Activated CD4-positive, alpha-beta T cell treated with anti-CD3 and anti-CD28 coated beads, Interleukin-2, amount 10 ng/mL, durations not matched to agents 7 days and 5 days (primary cell): Measurements from ENCODE around the gene SERINC2. TPM values are rescaled to one million over a fixed set of nuclear protein-coding genes. Genes with fewer than 3 reads are reported as not detected.
"Not testable (repeated sequence)": the region's sequence is repeated elsewhere in the genome, so short reads cannot be mapped to it uniquely, and the experiment has no call there.

ENCODE experiments used
- CTCF ChIA-PET: fragments of 350-600 bp; sonication (Branson Sonifier 250); formaldehyde crosslinking; loops from one replicate; lab custom pipeline; 2021; ENCODE audit warnings: antibody characterized with exemption; lab: Charles Lee
- POLR2A ChIA-PET: fragments of 350-600 bp; sonication (Branson Sonifier 250); formaldehyde crosslinking; loops from one replicate; lab custom pipeline; 2021; ENCODE audit warnings: antibody characterized with exemption; lab: Charles Lee
- DNase-seq: peaks from one replicate; pipeline ENCODE4 v3.0.0-alpha.2; 2020
- H3K27ac Mint-ChIP-seq: one replicate; pipeline ENCODE4 v1.8.0; 2021; ENCODE audit warnings: mild to moderate bottlenecking, moderate library complexity, mixed read lengths
- H3K27me3 Mint-ChIP-seq: one replicate; pipeline ENCODE4 v1.8.0; 2021; ENCODE audit warnings: mixed read lengths
- H3K36me3 Mint-ChIP-seq: one replicate; pipeline ENCODE4 v1.8.0; 2021; ENCODE audit warnings: low read depth, mixed read lengths
- H3K4me1 Mint-ChIP-seq: one replicate; pipeline ENCODE4 v1.8.0; 2021; ENCODE audit warnings: mixed read lengths
- H3K4me3 Mint-ChIP-seq: one replicate; pipeline ENCODE4 v1.8.0; 2021; ENCODE audit warnings: mild to moderate bottlenecking, moderate library complexity, mixed read lengths
- H3K9me3 Mint-ChIP-seq: one replicate; pipeline ENCODE4 v1.8.0; 2021; ENCODE audit warnings: mixed read lengths
- total RNA-seq, 2 experiments: library from RNA; stranded (reverse); gene quantifications; one replicate each; pipeline ENCODE4 v1.2.3, GENCODE V29; 2021

Gene SERINC2
- total RNA-seq, 2 experiments from 2014 or later = 0.20 TPM; not detected in 1

GRCh38 chr1:31474567-31474966 lies 61.6 kb downstream of the SERINC2 start:
- CTCF ChIA-PET = interaction anchor here (0.7 kb wide), 1 partner anchor 1105 kb away, joined by 6 read pairs; no protein-coding TSS in a partner anchor
- POLR2A ChIA-PET, DNase-seq, H3K36me3 Mint-ChIP-seq, H3K27ac Mint-ChIP-seq, H3K4me1 Mint-ChIP-seq, H3K4me3 Mint-ChIP-seq, H3K9me3 Mint-ChIP-seq: not testable (repeated sequence)
- H3K27me3 Mint-ChIP-seq = peaks cover 31% of the 10 kb centered on the region

- DNase-seq = no peak
- H3K9me3 Mint-ChIP-seq = no peaks in the 10 kb centered on the region
- CTCF ChIA-PET = interaction anchor here (1.2 kb wide), 1 partner anchor 24 kb away, joined by 3 read pairs; no protein-coding TSS in a partner anchor
- peaks cover 6% of the 10 kb centered on the region for H3K4me1 Mint-ChIP-seq
- H3K36me3 Mint-ChIP-seq = no peaks in the 10 kb centered on the region
- H3K27ac Mint-ChIP-seq = no peak overlapping the region
- POLR2A ChIA-PET = no interaction called here
- no peak overlapping the region for H3K4me3 Mint-ChIP-seq
- H3K27me3 Mint-ChIP-seq = peaks cover 25% of the 10 kb centered on the region
Measured at GRCh38 chr1:31476891-31477846, 64.2 kb downstream of the SERINC2 start.

GRCh38 chr1:31478167-31478566 lies 65.2 kb downstream of the SERINC2 start:
- Mint-ChIP-seq H3K27me3 (peaks cover 25% of the 10 kb centered on the region), H3K4me1 (peaks cover 9% of the 10 kb centered on the region), H3K4me3 (no peak overlapping the region), H3K27ac (no peak overlapping the region), H3K36me3 (no peaks in the 10 kb centered on the region), H3K9me3 (no peaks in the 10 kb centered on the region)
- no peak for DNase-seq
- CTCF ChIA-PET = no interaction called here
- POLR2A ChIA-PET = no interaction called here

GRCh38 chr1:31479811-31480210 lies 66.8 kb downstream of the SERINC2 start:
- H3K9me3 Mint-ChIP-seq = no peaks in the 10 kb centered on the region
- H3K4me1 Mint-ChIP-seq = peaks cover 9% of the 10 kb centered on the region
- H3K27ac Mint-ChIP-seq = no peak overlapping the region
- no peak for DNase-seq
- POLR2A ChIA-PET = no interaction called here
- CTCF ChIA-PET = no interaction called here
- peaks cover 19% of the 10 kb centered on the region for H3K27me3 Mint-ChIP-seq
- H3K36me3 Mint-ChIP-seq = no peaks in the 10 kb centered on the region
- no peak overlapping the region for H3K4me3 Mint-ChIP-seq

- DNase-seq, CTCF ChIA-PET, H3K9me3 Mint-ChIP-seq, H3K27ac Mint-ChIP-seq, H3K4me3 Mint-ChIP-seq, H3K36me3 Mint-ChIP-seq, POLR2A ChIA-PET, H3K4me1 Mint-ChIP-seq: not testable (repeated sequence)
- H3K27me3 Mint-ChIP-seq = peaks cover 15% of the 10 kb centered on the region
Measured at GRCh38 chr1:31480426-31480825, 67.4 kb downstream of the SERINC2 start.

GRCh38 chr1:31482482-31483011 lies 69.5 kb downstream of the SERINC2 start:
- Mint-ChIP-seq H3K4me1 (peaks cover 17% of the 10 kb centered on the region), H3K27me3 (no peaks in the 10 kb centered on the region), H3K36me3 (no peaks in the 10 kb centered on the region), H3K9me3 (peaks cover 4% of the 10 kb centered on the region), H3K4me3 (no peak overlapping the region), H3K27ac (no peak overlapping the region)
- CTCF ChIA-PET = interaction anchor here (0.7 kb wide), 1 partner anchor 19 kb away, joined by 3 read pairs; no protein-coding TSS in a partner anchor
- no peak for DNase-seq
- POLR2A ChIA-PET = no interaction called here

GRCh38 chr1:31483012-31483946 lies 70.3 kb downstream of the SERINC2 start:
- Mint-ChIP-seq H3K9me3 (peaks cover 9% of the 10 kb centered on the region), H3K27ac (no peak overlapping the region), H3K4me1 (peaks cover 23% of the 10 kb centered on the region), H3K36me3 (peaks cover 4% of the 10 kb centered on the region), H3K27me3 (no peaks in the 10 kb centered on the region), H3K4me3 (no peak overlapping the region)
- DNase-seq = no peak
- CTCF ChIA-PET = interaction anchor here (0.7 kb wide), 1 partner anchor 19 kb away, joined by 3 read pairs; no protein-coding TSS in a partner anchor
- POLR2A ChIA-PET = interaction anchor here (0.6 kb wide), 1 partner anchor 455 kb away, joined by 4 read pairs; the partner anchor contains the start of gene PTP4A2

Other genes starting within 250 kb of the SERINC2 start
- under 1 TPM; 0.27 to 0.42 TPM for gene NKAIN1, start 173.3 kb upstream of the SERINC2 start, total RNA-seq
- gene SNRNP40, start 116.4 kb upstream of the SERINC2 start, total RNA-seq = 100 to 1,000 TPM in 1 of 2 experiments, 10 to 100 TPM in 1; 90.3 to 106 TPM
- 10 to 100 TPM; 23.0 to 23.1 TPM for gene ZCCHC17, start 116.2 kb upstream of the SERINC2 start, total RNA-seq
- gene FABP3, start 40.1 kb upstream of the SERINC2 start, total RNA-seq = not detected
- gene TINAGL1, start 163.3 kb downstream of the SERINC2 start, total RNA-seq = not detected
- gene HCRTR1, start 204.5 kb downstream of the SERINC2 start, total RNA-seq = not detected
- gene PEF1, start 231.7 kb downstream of the SERINC2 start, total RNA-seq = 10 to 100 TPM; 50.4 to 51.6 TPM